Choroid plexus epithelial cell (primary cell): ENCODE results near the gene IFT88.
A peak's percentile ranks its signal among the peaks of the same experiment; 100 is the strongest.

Experiments used
- DNase-seq: peaks from one replicate; pipeline ENCODE4 v3.0.0-alpha.2; 2010; ENCODE audit warnings: low read depth
- H3K4me3 ChIP-seq: 2 replicates; pipeline ENCODE4 v1.5.1; 2011; ENCODE audit warnings: low read depth, mild to moderate bottlenecking, control low read depth, low read length, moderate library complexity
- CTCF ChIP-seq: conservative IDR thresholded peaks from 2 replicates; pipeline ENCODE4 v1.5.1; 2011; ENCODE audit warnings: low read depth, mild to moderate bottlenecking, control low read depth, inconsistent platforms, low read length, moderate library complexity

Gene IFT88

GRCh38 chr13:20633802-20634201, 66.8 kb downstream of the IFT88 start:
- no peak overlapping the region for H3K4me3 ChIP-seq
- no peak for DNase-seq
- no peak for TF ChIP-seq CTCF

- TF ChIP-seq CTCF, result no peak
- H3K4me3 ChIP-seq, result no peak overlapping the region
- DNase-seq, result no peak
Observed at GRCh38 chr13:20636079-20636478, 69.1 kb downstream of the IFT88 start.

GRCh38 chr13:20637811-20638210, 70.9 kb downstream of the IFT88 start:
- DNase-seq, result no peak
- TF ChIP-seq CTCF, result no peak
- H3K4me3 ChIP-seq, result no peak overlapping the region

GRCh38 chr13:20647758-20648157, 80.8 kb downstream of the IFT88 start:
- TF ChIP-seq CTCF, result no peak
- no peak for DNase-seq
- no peak overlapping the region for H3K4me3 ChIP-seq

GRCh38 chr13:20652946-20653345, 86.0 kb downstream of the IFT88 start:
- H3K4me3 ChIP-seq, result no peak overlapping the region
- TF ChIP-seq CTCF, result no peak
- no peak for DNase-seq

GRCh38 chr13:20654156-20654555, 87.2 kb downstream of the IFT88 start:
- no peak for TF ChIP-seq CTCF
- DNase-seq, result peak; percentile 32

GRCh38 chr13:20658451-20659040, 91.6 kb downstream of the IFT88 start:
- no peak for TF ChIP-seq CTCF
- no peak overlapping the region for H3K4me3 ChIP-seq
- peak; percentile 6 for DNase-seq

More at GRCh38 chr13:20654156-20654555, 87.2 kb downstream of the IFT88 start:
- no peak overlapping the region for H3K4me3 ChIP-seq
